Hepatocyte (in vitro differentiated cells): ENCODE data around the gene SLC27A4. TPM values are rescaled to one million over a fixed set of nuclear protein-coding genes. Genes with fewer than 3 reads are reported as not detected.

Experiments
- DNase-seq: peaks from one replicate; pipeline ENCODE4 v3.0.0-alpha.2; 2016; ENCODE audit warnings: low spot score
- H2AFZ ChIP-seq: fragments of 200-600 bp; sonication (generic); 2 replicates; pipeline ENCODE4 v1.6.0; 2016; ENCODE audit warnings: antibody characterized with exemption, mild to moderate bottlenecking
- H3K27ac ChIP-seq: fragments of 200-600 bp; sonication (generic); 2 replicates; pipeline ENCODE4 v1.5.1; 2016; ENCODE audit warnings: mild to moderate bottlenecking
- H3K27me3 ChIP-seq: fragments of 200-600 bp; sonication (generic); 2 replicates; pipeline ENCODE4 v1.6.1; 2016
- H3K36me3 ChIP-seq: fragments of 200-600 bp; sonication (generic); replicated peaks from 2 replicates; pipeline ENCODE4 v1.5.1; 2016; ENCODE audit warnings: low read depth; ENCODE audit not compliant: insufficient read depth
- H3K4me1 ChIP-seq: fragments of 200-600 bp; sonication (generic); 2 replicates; pipeline ENCODE4 v1.5.1; 2016; ENCODE audit warnings: mild to moderate bottlenecking, moderate library complexity; ENCODE audit not compliant: insufficient read depth
- H3K4me2 ChIP-seq: fragments of 200-600 bp; sonication (generic); 2 replicates; pipeline ENCODE4 v1.6.0; 2016
- H3K4me3 ChIP-seq: fragments of 200-600 bp; sonication (generic); 2 replicates; pipeline ENCODE4 v1.5.1; 2016; ENCODE audit warnings: mild to moderate bottlenecking
- H3K79me2 ChIP-seq: fragments of 200-600 bp; sonication (generic); 2 replicates; pipeline ENCODE4 v1.6.0; 2017; ENCODE audit warnings: mild to moderate bottlenecking
- H3K9me2 ChIP-seq: fragments of 200-600 bp; sonication (generic); replicated peaks from 2 replicates; pipeline ENCODE4 v1.6.0; 2017; ENCODE audit warnings: mild to moderate bottlenecking; ENCODE audit not compliant: insufficient read depth
- H3K9me3 ChIP-seq: fragments of 200-600 bp; sonication (generic); 2 replicates; pipeline ENCODE4 v1.5.1; 2016; ENCODE audit warnings: low read depth, mild to moderate bottlenecking
- H4K20me1 ChIP-seq: fragments of 200-600 bp; sonication (generic); 2 replicates; pipeline ENCODE4 v1.6.0; 2016; ENCODE audit warnings: mild to moderate bottlenecking; ENCODE audit not compliant: insufficient read depth, poor library complexity, severe bottlenecking
- CTCF ChIP-seq: fragments of 200-600 bp; sonication (generic); IDR thresholded peaks from 2 replicates; pipeline ENCODE4 v1.5.1; 2016; ENCODE audit warnings: antibody characterized with exemption, mild to moderate bottlenecking; ENCODE audit not compliant: poor library complexity
- EZH2 ChIP-seq: fragments of 200-600 bp; sonication (generic); IDR thresholded peaks from 2 replicates; pipeline ENCODE4 v1.6.1; 2016; ENCODE audit warnings: antibody characterized with exemption, mild to moderate bottlenecking, borderline replicate concordance
- EZH2phosphoT487 ChIP-seq: fragments of 200-600 bp; sonication (generic); IDR thresholded peaks from one replicate; pipeline ENCODE4 v1.6.1; 2018; ENCODE audit warnings: antibody characterized with exemption, mild to moderate bottlenecking, low read depth, moderate library complexity; ENCODE audit not compliant: unreplicated experiment, severe bottlenecking
- WGBS: methylation state at CpG from one replicate; pipeline ENCODE4 v1.1.6; 2016; ENCODE audit warnings: low lambda C conversion rate; ENCODE audit errors: missing lambda C conversion rate; 5-methylcytosine and 5-hydroxymethylcytosine counted together
- polyA plus RNA-seq: library from polyadenylated mRNA; unstranded; fragments of >200 nt; fragmentation: Nextera tagmentation; extraction: Ambion mirVana; gene quantifications from 2 replicates; pipeline ENCODE4 v1.2.1, GENCODE V29; 2016
- total RNA-seq: library from RNA; depleted of rRNA; stranded (reverse); fragments of >200 nt; gene quantifications from 2 replicates; pipeline ENCODE4 v1.2.3, GENCODE V29; 2014

The SLC27A4 gene
- total and polyA plus RNA-seq, 2 experiments from 2014 or later, result 21.9 to 23.4 TPM

GRCh38 chr9:128382261-128382660 lies 41.9 kb downstream of the SLC27A4 start:
- Histone ChIP-seq H3K4me2 (no peak overlapping the region), H4K20me1 (no peaks in the 10 kb centered on the region), H3K79me2 (peaks cover 3% of the 10 kb centered on the region), H3K27ac (no peak overlapping the region), H2AFZ (no peak overlapping the region), H3K4me3 (no peak overlapping the region), H3K9me2 (no peaks in the 10 kb centered on the region), H3K36me3 (no peaks in the 10 kb centered on the region), H3K9me3 (no peaks in the 10 kb centered on the region), H3K27me3 (no peaks in the 10 kb centered on the region), H3K4me1 (no peaks in the 10 kb centered on the region)
- DNase-seq, result no peak
- WGBS, result 87% methylated on average over 6 of the region's 6 CpGs
- TF ChIP-seq CTCF (no peak), EZH2phosphoT487 (no peak), EZH2 (no peak)

GRCh38 chr9:128383007-128383753 lies 42.9 kb downstream of the SLC27A4 start:
- no peaks in the 10 kb centered on the region for H3K27me3 ChIP-seq
- H2AFZ ChIP-seq, result no peak overlapping the region
- H3K4me3 ChIP-seq, result no peak overlapping the region
- no peak for DNase-seq
- H3K79me2 ChIP-seq, result no peaks in the 10 kb centered on the region
- H3K4me2 ChIP-seq, result no peak overlapping the region
- no peak overlapping the region for H3K27ac ChIP-seq
- no peaks in the 10 kb centered on the region for H4K20me1 ChIP-seq
- H3K9me2 ChIP-seq, result no peaks in the 10 kb centered on the region
- no peaks in the 10 kb centered on the region for H3K9me3 ChIP-seq
- no peak for TF ChIP-seq CTCF
- TF ChIP-seq EZH2, result no peak
- TF ChIP-seq EZH2phosphoT487, result no peak
- no peaks in the 10 kb centered on the region for H3K4me1 ChIP-seq
- no peaks in the 10 kb centered on the region for H3K36me3 ChIP-seq
- WGBS, result 73% methylated on average over 9 of the region's 9 CpGs

- no peaks in the 10 kb centered on the region for H3K4me1 ChIP-seq
- TF ChIP-seq CTCF, result no peak
- TF ChIP-seq EZH2, result no peak
- no peak for TF ChIP-seq EZH2phosphoT487
- no peak overlapping the region for H3K4me2 ChIP-seq
- H3K27ac ChIP-seq, result no peak overlapping the region
- no peaks in the 10 kb centered on the region for H4K20me1 ChIP-seq
- peaks cover 3% of the 10 kb centered on the region for H3K27me3 ChIP-seq
- WGBS, result 88% methylated on average over 8 of the region's 8 CpGs
- H3K79me2 ChIP-seq, result no peaks in the 10 kb centered on the region
- H3K4me3 ChIP-seq, result no peak overlapping the region
- H3K36me3 ChIP-seq, result no peaks in the 10 kb centered on the region
- no peak for DNase-seq
- H3K9me2 ChIP-seq, result no peaks in the 10 kb centered on the region
- no peak overlapping the region for H2AFZ ChIP-seq
- H3K9me3 ChIP-seq, result no peaks in the 10 kb centered on the region
These were observed 43.5 kb downstream of the SLC27A4 start for GRCh38 chr9:128383791-128384190.
